ENCODE data around the gene CALD1.

The CALD1 gene

DNA sequence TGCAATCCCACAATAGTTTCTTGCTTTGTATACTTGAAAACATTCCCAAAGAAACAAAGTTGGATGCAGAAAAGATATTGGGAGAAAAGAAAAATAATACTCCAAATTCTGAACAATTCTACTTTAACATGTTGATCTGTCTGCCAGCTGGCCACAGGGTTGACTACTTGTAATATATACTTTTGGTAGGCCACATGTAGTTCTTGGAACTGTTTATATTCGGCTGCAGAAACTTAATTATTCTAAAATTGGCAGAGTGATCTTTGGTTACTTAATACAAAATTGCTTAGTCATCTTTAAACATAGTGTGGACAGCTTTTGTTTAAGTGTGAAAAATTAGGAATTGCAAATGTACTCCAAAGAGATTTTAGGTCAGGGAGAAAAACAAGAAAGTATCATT is 76.0 kb downstream of the CALD1 start:
- Histone ChIP-seq H3K27ac (replicated peaks) (no peak overlapping the region), H3K4me3 (replicated peaks; ENCODE audit: insufficient read depth, low read length) (no peak overlapping the region), H3K27me3 (ENCODE audit: insufficient read depth, poor library complexity, severe bottlenecking) (no peaks in the 10 kb centered on the region)
- no peak for TF ChIP-seq SPI1 (IDR thresholded peaks at IDR 0.05; ENCODE audit: borderline replicate concordance, low read depth)
- no peak for TF ChIP-seq GABPA (IDR thresholded peaks at IDR 0.05; ENCODE audit: low read depth)
- TF ChIP-seq, protein P1, sequence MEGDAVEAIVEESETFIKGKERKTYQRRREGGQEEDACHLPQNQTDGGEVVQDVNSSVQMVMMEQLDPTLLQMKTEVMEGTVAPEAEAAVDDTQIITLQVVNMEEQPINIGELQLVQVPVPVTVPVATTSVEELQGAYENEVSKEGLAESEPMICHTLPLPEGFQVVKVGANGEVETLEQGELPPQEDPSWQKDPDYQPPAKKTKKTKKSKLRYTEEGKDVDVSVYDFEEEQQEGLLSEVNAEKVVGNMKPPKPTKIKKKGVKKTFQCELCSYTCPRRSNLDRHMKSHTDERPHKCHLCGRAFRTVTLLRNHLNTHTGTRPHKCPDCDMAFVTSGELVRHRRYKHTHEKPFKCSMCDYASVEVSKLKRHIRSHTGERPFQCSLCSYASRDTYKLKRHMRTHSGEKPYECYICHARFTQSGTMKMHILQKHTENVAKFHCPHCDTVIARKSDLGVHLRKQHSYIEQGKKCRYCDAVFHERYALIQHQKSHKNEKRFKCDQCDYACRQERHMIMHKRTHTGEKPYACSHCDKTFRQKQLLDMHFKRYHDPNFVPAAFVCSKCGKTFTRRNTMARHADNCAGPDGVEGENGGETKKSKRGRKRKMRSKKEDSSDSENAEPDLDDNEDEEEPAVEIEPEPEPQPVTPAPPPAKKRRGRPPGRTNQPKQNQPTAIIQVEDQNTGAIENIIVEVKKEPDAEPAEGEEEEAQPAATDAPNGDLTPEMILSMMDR (IDR thresholded peaks at IDR 0.05; ENCODE audit: insufficient read depth, low read length), result no peak
- TF ChIP-seq, protein P2, sequence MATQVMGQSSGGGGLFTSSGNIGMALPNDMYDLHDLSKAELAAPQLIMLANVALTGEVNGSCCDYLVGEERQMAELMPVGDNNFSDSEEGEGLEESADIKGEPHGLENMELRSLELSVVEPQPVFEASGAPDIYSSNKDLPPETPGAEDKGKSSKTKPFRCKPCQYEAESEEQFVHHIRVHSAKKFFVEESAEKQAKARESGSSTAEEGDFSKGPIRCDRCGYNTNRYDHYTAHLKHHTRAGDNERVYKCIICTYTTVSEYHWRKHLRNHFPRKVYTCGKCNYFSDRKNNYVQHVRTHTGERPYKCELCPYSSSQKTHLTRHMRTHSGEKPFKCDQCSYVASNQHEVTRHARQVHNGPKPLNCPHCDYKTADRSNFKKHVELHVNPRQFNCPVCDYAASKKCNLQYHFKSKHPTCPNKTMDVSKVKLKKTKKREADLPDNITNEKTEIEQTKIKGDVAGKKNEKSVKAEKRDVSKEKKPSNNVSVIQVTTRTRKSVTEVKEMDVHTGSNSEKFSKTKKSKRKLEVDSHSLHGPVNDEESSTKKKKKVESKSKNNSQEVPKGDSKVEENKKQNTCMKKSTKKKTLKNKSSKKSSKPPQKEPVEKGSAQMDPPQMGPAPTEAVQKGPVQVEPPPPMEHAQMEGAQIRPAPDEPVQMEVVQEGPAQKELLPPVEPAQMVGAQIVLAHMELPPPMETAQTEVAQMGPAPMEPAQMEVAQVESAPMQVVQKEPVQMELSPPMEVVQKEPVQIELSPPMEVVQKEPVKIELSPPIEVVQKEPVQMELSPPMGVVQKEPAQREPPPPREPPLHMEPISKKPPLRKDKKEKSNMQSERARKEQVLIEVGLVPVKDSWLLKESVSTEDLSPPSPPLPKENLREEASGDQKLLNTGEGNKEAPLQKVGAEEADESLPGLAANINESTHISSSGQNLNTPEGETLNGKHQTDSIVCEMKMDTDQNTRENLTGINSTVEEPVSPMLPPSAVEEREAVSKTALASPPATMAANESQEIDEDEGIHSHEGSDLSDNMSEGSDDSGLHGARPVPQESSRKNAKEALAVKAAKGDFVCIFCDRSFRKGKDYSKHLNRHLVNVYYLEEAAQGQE (IDR thresholded peaks at IDR 0.05; ENCODE audit: insufficient replicate concordance, low read depth), result no peak
- TF ChIP-seq POLR2AphosphoS5 (IDR thresholded peaks at IDR 0.05; ENCODE audit: low read depth), result no peak
- no peak for DNase-seq (ENCODE audit: low read depth in 1 of 2, low spot score in 1 of 2)

DNA sequence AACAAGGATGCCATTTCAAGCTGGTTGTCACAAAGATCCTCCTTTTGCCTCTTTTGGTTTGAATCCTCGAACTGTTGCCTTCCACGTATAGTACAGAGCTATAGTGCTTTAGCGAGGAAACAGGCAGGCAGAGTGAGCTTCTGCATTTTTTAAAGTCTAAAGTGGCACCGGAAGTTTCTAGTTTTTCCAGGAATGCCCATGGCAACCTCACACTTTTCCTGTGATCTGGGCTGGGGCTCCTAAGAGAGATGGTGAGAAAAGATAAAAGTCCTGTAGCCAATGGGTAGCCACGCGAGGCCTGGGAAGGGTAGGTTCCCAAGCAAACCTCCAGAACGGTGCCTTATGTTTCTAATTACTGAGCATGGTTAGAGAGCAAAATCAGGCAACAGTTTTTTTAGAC is 76.7 kb downstream of the CALD1 start:
- no peak overlapping the region for H3K27ac ChIP-seq (replicated peaks)
- no peak for DNase-seq (ENCODE audit: low read depth in 1 of 2, low spot score in 1 of 2)
- no peak overlapping the region for H3K4me3 ChIP-seq (replicated peaks; ENCODE audit: insufficient read depth, low read length)
- TF ChIP-seq POLR2AphosphoS5 (IDR thresholded peaks at IDR 0.05; ENCODE audit: low read depth) (no peak), SPI1 (IDR thresholded peaks at IDR 0.05; ENCODE audit: borderline replicate concordance, low read depth) (no peak), GABPA (IDR thresholded peaks at IDR 0.05; ENCODE audit: low read depth) (no peak)
- TF ChIP-seq, protein P1 (IDR thresholded peaks at IDR 0.05; ENCODE audit: insufficient read depth, low read length), result no peak
- TF ChIP-seq, protein P2 (IDR thresholded peaks at IDR 0.05; ENCODE audit: insufficient replicate concordance, low read depth), result no peak
- H3K27me3 ChIP-seq (ENCODE audit: insufficient read depth, poor library complexity, severe bottlenecking), result no peaks in the 10 kb centered on the region

DNA sequence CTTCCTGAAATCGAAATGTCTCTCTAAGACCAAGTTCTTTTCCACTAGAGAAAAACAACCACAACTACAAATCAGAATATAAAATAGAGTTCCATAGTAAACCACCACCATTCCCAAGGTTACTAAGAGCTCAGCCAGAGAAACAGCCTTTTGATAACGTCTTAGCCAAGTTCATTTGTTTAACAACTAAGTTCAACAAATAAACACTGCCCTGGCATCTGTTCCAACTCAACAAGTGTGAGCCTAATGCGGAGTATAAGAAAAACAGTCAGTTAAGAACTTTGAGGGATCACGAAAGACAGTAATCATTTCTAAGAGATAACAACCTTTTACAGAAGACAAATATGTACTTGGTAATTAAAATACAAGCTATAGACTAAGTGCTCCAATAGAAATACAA is 77.3 kb downstream of the CALD1 start:
- no peak overlapping the region for H3K4me3 ChIP-seq (replicated peaks; ENCODE audit: insufficient read depth, low read length)
- no peak overlapping the region for H3K27ac ChIP-seq (replicated peaks)
- TF ChIP-seq, protein P1 (IDR thresholded peaks at IDR 0.05; ENCODE audit: insufficient read depth, low read length), result no peak
- no peak for DNase-seq (ENCODE audit: low read depth in 1 of 2, low spot score in 1 of 2)
- peaks cover 2% of the 10 kb centered on the region for H3K27me3 ChIP-seq (ENCODE audit: insufficient read depth, poor library complexity, severe bottlenecking)

DNA sequence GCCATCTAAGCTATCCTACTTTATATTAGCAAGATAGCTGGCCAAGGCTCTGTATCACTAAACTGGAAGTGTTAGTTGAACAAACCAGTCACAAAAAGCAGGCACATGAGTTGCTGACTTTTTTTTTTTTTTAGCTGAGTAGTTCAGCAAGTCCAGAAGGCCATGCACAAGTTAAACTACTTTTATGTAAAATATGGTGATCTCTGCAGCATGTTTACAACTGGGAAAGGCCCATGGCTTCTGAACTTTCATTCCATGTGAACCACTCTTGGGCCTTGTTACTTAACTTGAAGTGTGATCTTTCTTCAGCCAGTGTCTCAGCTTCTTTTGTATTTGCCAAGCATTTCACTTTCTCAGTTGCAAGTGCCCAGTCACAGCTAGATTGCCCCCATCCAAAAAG is 78.5 kb downstream of the CALD1 start:
- TF ChIP-seq, protein P2 (IDR thresholded peaks at IDR 0.05; ENCODE audit: insufficient replicate concordance, low read depth), result no peak
- TF ChIP-seq GABPA (IDR thresholded peaks at IDR 0.05; ENCODE audit: low read depth), result no peak
- no peak for TF ChIP-seq SPI1 (IDR thresholded peaks at IDR 0.05; ENCODE audit: borderline replicate concordance, low read depth)
- TF ChIP-seq, protein P1 (IDR thresholded peaks at IDR 0.05; ENCODE audit: insufficient read depth, low read length), result no peak
- no peak for TF ChIP-seq POLR2AphosphoS5 (IDR thresholded peaks at IDR 0.05; ENCODE audit: low read depth)
- no peak overlapping the region for H3K27ac ChIP-seq (replicated peaks)
- H3K27me3 ChIP-seq (ENCODE audit: insufficient read depth, poor library complexity, severe bottlenecking), result peaks cover 2% of the 10 kb centered on the region
- DNase-seq (ENCODE audit: low read depth in 1 of 2, low spot score in 1 of 2), result no peak
- H3K4me3 ChIP-seq (replicated peaks; ENCODE audit: insufficient read depth, low read length), result no peak overlapping the region

Data from HL-60 (cell line).